ENCODE measurements around the gene C1QTNF6.

Gene C1QTNF6

GRCh38 chr22:37223965-37224551 is 36.0 kb upstream of the C1QTNF6 start:
- no peak for DNase-seq

- no peak for DNase-seq
Measured at GRCh38 chr22:37222440-37222971, 34.5 kb upstream of the C1QTNF6 start.

GRCh38 chr22:37221424-37222333 is 33.6 kb upstream of the C1QTNF6 start:
- DNase-seq = no peak

- DNase-seq = no peak
Measured at GRCh38 chr22:37220543-37220981, 32.5 kb upstream of the C1QTNF6 start.

GRCh38 chr22:37219533-37219932 is 31.5 kb upstream of the C1QTNF6 start:
- DNase-seq = no peak

- DNase-seq = no peak
Measured at GRCh38 chr22:37218771-37219411, 30.8 kb upstream of the C1QTNF6 start.

- no peak for DNase-seq
Measured at GRCh38 chr22:37218399-37218770, 30.3 kb upstream of the C1QTNF6 start.

- DNase-seq = no peak
Measured at GRCh38 chr22:37215890-37216289, 27.8 kb upstream of the C1QTNF6 start.

- no peak for DNase-seq
Measured at GRCh38 chr22:37214731-37215030, 26.6 kb upstream of the C1QTNF6 start.

- DNase-seq = no peak
Measured at GRCh38 chr22:37213941-37214730, 26.1 kb upstream of the C1QTNF6 start.

- no peak for DNase-seq
Measured at GRCh38 chr22:37213218-37213855, 25.3 kb upstream of the C1QTNF6 start.

GRCh38 chr22:37212174-37212906 is 24.3 kb upstream of the C1QTNF6 start, which contains the start of gene SSTR3:
TSS of gene SSTR3 (minus strand) at chr22:37212477. CDS start at chr22:37207803, 4,674 bp downstream.
- no peak for DNase-seq

GRCh38 chr22:37211866-37212173 is 23.8 kb upstream of the C1QTNF6 start:
- DNase-seq = no peak

GRCh38 chr22:37211075-37211865 is 23.2 kb upstream of the C1QTNF6 start:
- no peak for DNase-seq

- DNase-seq = no peak
Measured at GRCh38 chr22:37210041-37210803, 22.2 kb upstream of the C1QTNF6 start.

- no peak for DNase-seq
Measured at GRCh38 chr22:37209140-37209845, 21.2 kb upstream of the C1QTNF6 start.

GRCh38 chr22:37208401-37209139 is 20.5 kb upstream of the C1QTNF6 start:
- DNase-seq = no peak

GRCh38 chr22:37207981-37208380 is 19.9 kb upstream of the C1QTNF6 start:
- DNase-seq = no peak

Measured in NCI-H1930 (cell line).